Activated CD8-positive, alpha-beta memory T cell treated with anti-CD3 and anti-CD28 coated beads, Interleukin-2, amount 50 U/mL, for 24 hours (primary cell): ENCODE measurements around the gene RRP12.
"Not testable (repeated sequence)": the region's sequence is repeated elsewhere in the genome, so short reads cannot be mapped to it uniquely, and the experiment has no call there.

Experiments
- DNase-seq: peaks from one replicate; pipeline ENCODE4 v3.0.0-alpha.2; 2020; ENCODE audit errors: extremely low read depth

Gene RRP12

DNA sequence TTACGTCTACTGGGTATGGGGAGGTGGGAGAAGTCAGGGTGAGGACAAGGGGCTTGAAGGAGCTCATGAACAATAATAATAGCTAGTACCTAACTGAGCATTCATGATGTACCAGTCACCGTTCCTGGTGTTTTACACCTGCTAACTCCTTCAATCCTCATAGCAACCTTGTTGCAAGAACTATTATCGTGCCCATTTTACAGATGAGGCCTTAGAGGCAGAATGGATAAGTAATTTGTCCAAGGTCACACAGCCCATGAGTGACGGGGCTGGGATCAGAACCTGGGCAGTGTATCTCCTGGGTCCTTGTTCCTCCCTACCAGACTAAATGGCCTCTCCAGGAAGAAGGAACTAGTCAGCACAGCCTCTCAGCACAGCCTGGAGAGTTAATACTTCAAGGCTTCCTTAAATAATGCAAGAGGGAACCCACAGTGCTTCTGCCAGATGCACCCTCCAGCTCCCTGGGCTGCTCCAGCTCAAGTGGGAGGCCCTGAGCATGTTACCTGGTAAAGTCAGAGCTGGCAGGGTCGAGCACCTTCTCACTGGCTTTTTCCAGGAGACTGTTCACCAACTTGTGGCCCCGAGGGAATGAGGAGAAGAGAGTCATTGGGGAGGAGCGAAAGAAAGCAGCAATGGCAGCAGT, 28.8 kb downstream of the RRP12 start:
- no peak for DNase-seq

DNA sequence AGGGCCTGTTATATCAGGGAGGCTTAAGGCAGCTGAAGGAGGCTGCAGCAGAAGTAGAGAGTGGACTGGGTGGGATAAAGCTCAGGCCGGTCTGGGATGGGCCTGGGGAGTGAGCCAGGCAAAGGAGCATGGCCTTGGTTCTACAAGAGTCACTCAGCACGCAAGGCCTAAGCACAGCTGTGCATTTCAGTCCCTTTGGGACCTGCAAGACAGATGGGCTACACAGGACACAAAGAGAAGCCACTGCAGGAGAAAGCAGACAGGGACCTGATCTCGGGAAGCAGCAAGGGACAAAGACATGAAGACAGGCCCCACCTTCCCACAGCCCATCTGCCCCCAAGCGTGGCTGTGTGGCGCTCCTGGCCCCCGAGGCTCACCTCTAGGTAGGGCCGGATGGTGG, 29.4 kb downstream of the RRP12 start:
- no peak for DNase-seq

DNA sequence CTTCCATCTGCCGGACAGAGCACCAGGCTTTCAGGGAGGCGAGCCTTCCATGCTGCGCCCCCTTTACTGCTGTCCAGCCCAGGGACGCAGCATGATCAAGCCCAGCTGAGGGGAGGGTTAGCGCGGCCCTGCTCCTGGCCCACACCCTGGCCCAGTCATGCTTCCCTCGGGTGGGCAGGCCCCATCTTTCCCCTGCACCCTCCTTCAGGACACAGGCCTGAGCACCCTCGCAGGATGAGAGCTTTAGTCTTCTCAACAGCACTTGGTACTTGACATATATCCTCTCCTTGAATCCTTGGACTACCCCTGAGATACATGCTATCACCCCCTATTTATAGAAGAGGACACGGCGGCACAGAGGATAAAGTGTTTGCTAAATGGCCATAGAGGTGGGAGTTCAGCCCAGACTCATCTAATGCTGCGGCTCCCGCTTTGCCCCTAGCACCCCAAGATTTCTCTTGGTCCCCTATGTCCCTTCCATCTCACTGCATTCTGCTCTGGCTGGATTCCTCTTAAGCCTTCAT, 34.0 kb downstream of the RRP12 start:
- no peak for DNase-seq

DNA sequence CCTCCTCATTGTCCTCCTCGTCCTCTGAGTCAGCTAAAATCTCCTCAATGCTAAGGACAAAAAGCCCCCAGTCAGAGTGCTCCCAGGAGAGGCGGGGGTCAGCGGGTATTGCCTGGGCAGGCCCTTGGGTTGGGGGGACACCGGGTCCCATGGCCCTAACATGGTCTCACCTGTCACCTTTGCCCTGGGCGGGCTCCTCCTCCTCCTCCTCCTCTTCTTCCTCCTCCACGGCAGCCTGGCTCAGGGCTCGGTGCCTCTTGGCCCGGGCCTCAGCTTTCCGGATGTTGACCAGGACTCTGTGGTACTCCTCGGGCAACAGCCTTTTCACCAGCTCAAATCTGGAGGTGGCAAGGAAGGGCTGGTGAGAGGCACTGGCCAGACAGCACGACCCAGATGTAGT, 34.6 kb downstream of the RRP12 start:
- no peak for DNase-seq

DNA sequence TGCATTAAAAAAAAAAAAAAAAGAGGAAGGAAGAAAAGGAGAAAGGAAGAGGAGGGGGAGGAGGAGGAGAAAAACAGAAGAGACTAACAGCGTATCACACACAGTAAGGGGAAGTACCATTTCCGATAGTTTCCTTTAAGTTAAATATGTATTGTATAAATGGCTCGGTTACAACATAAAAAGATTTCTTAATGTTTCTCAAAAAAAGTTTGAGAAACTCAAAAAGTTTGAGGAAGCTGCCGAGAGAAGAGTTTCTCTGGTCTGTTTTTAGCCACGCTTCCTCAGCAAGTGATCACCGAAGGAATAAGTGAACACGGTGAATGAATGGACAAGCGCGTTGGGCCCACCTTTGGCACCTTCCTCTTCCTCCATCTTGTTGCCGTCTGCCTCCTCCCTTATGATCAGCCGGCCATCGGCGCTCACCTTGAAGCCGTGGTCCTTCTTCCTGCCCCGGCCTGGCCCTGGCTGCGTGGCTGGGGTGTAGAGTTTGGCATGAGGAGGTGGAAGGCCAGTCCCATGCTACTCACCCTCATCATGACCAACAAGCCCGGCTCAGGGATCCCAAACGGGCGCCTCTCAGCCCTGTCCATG, 35.3 kb downstream of the RRP12 start:
- no peak for DNase-seq

DNA sequence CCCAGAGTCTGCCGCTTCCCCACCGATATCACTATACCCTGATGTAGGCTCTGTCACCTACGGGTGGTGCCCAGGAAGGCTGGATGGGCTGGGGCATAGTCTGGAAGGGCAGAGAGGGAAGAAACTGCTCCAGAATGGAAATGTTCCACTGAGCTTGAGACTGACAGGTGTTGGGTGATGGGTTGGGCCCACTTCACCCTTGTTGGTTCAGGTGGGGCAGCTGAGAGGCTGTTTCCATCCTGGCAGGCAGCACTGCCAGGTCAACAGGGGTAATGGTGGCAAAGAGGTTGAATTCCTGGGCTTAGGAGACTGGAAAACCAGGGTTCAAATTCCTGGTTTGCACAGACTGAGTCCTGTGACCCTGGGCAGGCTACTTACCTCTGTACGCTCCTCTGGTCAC, 38.1 kb downstream of the RRP12 start:
- no peak for DNase-seq

DNA sequence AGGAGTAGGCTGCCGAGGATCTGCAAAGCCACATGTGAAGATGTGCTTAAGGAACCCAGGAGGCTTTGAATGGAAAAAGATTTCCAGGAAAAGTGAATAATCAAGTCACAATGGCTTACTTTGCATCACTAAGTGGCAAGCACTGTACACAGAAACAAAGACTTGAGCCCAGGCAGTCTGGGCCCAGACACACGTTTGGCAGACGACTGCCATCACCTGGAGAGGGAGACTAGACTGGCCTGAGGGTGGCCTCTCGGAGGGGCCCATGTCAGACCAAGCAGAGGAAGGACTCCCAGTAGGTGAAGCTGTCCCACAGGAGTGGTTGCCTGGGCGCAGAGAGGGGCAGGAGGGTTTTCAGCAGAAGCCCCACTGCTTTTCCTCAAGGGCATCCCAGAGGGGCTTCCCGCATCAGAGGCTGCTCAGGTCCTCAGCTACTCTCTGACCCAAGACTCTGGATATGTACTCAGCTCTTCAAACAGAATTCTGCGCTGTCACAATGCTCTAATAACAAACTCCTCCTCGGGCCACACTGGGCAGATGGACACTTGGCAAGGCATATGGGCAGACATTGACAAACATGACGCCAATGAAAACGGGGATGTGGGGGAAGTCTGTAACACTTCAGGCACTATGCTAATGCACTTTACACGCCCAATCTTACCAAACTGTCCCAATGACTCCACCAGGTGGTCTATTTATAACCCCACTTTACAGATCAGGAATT, 38.7 kb downstream of the RRP12 start:
- no peak for DNase-seq

DNA sequence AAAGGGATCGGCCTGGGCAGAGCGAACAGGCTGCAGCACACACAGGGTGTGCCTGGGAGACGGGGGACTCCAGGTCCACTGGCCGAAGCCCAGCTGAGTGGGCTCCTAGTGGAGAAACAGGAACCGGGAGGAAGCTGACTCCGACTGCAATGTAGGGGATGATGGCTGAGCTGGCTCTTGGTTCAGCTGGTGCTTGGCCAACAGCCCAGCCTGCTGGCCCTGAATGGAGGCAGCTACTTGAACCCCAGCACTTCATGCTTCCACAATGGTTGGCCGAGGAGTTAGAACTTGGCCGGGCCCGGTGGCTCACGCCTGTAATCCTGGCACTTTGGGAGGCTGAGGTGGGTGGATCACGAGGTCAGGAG, 39.6 kb downstream of the RRP12 start:
- no peak for DNase-seq

DNA sequence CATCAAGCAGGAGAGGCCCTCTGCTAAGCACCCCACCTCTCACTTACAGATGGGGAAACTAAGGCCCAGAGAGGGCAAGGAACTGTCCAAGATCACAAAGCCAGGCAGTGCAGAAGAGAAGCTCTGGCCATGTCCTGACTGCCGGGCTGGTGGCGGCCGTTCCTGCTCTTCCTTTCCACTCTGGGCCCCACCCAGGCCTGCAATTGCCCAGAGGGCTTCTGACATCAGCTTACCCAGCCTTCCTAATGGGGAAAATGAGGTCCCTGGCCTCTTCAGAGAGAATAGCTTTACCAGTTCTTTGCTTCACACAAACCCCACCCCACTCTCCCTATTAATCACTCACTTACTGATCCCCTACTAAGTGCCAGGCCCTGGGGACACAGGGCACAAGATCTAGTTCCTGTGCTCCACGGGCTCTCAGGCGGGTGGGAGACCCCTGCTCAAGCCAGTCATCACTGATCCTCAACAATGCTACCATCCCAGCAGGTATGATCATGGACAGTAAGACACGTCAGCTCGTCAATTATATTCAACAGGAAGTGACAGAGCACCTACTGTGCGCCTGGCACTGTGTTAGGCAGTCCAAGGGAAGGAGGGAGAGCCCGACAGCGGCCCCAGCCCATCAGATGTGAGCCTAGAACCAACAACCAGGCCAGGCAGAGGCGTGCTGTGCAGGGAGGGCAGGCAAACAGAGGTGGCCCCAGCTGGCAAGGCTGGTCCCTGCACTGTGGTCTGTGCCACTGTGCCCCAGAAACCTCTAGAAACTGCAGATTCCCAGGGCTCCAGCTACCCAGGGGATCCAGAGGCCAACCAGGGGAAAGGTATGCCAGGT, 40.2 kb downstream of the RRP12 start:
- DNase-seq: no peak

DNA sequence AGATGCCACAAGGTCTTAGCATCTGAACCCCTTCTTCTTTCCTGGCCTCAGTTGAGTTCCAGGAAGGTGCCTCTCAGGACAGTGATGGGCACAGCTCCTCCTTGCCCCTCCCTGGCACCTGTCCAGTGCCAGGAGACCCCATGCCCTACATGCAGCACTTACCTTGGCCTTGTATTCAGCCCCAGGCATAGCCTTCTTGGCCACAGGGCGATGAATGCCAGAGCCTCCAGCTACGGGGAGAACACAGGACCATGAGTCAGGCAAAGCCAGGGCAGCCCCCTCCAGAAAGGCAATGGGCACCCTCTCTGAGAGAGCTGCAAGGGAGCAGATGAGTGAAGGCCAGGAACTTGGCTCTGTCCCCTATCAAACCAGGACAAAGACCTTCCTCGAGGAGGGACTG, 42.4 kb downstream of the RRP12 start:
- DNase-seq: no peak

DNA sequence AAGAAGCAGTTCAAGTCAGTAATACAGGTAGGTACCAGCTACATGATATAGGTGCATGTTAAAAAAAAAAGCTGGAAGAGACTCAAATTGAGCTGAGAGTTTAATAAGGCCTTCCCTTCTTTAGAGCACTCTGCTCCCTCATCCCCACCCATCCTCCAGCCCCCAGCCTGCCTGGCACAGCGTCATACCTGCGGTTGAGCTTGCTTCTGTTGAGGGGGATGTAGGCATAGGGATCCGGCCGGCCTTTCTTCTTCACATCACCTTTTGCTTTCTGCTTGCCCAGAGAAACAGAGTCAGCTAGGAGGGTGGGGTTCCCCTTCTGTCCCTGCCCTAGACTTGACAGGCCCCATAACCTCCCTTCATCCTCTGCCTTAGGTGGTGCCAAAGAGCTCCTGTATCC, 42.8 kb downstream of the RRP12 start:
- no peak for DNase-seq

DNA sequence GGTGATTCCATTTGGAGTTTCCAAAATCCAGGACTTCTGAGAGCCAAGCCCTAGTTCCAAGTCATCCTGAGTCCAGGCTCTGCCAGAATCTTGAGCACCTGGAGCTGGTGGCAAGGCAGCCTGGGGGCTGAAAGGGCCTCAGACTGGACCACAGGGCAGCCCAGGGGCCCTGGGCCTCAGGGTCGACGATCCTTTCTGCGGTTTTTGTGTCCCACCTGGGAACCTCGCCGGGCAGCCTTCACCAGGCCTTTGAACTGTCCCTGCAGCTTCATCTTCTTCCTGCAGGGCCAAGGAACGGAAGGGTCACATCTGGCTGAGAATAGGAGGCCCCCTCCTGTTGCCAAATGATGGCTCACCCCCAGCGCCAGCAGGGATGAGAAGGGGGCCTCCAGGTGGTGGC, 44.2 kb downstream of the RRP12 start:
- no peak for DNase-seq

DNA sequence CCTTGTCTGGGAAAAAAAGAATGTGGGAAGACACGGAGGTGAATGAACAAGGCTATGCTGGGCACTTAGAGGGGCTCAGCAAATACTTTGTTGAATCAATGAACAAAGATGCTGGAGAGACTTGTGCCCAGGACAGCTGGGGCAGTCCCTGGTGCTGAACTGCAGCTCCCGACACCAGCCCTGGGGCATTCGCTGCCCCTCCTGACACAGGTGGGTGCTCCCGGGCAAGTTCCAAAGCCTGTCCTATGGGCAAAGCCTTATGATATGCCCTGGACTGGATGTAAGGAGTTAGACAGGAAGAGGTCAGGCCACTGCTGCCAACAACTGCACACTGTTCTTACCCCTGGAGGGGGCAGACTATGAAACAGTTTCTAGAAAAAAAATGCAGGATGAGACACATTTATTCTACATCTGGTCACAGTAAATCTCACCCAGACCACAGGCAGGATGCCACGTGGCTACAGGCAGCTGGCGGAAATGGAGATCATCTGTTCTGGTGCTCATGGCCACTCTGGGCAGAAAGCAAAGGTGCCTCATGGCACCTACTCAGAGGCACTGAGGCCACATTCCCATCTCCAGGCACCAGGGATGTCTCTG, 44.7 kb downstream of the RRP12 start:
- no peak for DNase-seq

DNA sequence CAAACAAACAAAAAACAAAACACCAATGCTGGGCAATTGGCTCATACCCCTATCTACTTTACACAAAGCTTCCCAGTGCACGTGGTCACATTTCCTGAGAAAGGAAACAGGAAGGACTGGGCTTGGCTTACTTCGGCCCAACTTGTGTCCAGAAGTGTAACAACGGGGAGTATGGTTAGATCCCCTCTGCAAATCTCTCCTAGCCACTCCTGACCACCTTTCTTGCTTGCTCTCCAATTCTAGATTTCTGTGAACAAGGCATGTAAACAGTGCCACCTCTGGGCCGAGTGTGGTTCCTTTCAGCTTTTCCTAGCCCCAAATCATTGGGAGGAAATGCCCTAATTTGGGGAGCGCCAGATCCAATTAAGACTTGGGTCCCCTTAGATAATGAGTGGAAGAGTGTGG, 45.6 kb downstream of the RRP12 start:
- DNase-seq: no peak

DNA sequence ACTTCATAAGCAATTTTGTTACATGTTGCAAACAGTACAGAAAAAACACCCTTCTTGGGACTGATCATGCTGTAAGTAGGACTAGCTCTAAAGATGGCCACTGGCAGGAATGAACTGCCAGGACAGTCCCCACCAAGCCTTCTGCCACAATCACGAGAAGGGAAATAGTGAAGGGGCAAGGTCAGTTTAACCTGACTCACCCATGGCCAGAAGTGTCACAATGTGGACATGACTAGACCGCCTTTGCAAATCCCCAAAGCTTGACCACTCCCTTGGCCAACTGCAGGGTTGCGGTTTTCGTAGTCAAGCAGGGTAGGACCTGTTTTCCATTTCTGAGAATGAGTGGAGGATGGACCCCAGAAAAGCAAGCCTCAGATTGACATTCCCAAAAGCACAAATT, 47.2 kb downstream of the RRP12 start:
- DNase-seq: no peak

DNA sequence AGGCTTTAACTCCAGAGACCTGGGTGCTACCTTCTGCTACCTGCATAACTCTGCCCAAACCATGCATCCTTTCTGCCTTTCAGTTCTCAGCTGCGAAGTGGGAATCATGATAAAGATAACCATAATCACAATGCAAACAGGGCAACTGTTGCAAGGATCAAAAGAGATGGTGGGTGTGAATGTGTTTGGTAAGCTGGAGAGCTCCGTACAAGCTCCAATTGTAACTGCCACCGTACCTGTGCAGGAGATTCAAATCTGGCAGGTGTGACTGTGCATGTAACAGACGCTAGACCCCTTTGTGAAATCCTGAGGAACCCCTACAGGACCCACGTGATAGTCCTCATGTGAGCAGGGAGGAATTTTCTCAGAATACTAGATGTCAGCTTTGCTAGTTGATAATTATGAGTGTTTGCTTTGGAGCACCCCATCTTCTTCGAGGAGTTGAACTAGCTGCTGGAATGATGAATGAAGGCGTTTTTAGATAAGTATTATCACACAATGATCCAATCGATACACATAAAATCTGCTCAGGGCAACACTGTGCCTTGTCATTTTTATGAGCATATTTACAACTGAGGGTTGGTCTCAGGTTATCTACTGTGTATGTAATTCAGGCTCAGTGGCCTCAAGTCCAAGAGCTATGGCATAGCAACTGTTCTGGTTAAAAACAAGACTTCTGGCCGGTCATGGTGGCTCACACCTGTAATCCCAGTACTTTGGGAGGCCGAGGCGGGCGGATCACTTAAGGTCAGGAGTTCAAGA, 51.2 kb downstream of the RRP12 start:
- DNase-seq: no peak

DNA sequence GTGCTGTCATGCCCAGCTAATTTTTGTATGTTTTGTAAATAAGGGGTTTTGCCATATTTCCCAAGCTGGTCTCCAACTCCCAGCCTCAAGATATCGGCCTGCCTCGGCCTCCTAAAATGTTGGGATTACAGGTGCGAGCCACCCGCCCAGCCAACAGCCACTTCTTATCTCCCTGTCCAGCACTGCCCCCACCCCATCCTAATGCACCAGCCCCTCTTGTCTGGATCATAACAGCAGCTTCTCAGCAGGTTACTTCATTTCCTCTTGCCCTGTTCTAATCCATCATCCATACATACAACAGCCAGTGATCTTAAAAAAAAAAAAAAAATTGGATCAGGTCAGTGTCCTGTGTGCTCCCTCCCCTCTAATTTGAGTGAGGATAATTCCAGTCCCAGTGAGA, 53.8 kb downstream of the RRP12 start:
- DNase-seq: no peak

DNA sequence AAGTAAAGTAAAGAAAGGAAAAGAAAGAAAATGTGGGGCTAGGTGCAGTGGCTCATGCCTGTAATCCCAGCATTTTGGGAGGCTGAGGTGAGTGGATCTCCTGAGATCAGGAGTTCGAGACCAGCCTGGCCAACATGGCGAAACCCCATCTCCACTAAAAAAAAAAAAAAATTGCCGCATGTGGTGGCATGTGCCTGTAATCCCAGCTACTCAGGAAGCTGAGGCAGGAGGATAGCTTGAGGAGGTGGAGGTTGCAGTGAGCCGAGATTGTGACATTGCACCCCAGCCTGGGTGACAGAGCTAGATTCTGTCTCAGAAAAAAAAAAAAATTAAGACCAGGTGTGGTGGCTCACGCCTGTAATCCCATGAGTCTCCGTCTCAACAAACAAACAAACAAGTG, 57.5 kb downstream of the RRP12 start:
- DNase-seq: not testable (repeated sequence)

DNA sequence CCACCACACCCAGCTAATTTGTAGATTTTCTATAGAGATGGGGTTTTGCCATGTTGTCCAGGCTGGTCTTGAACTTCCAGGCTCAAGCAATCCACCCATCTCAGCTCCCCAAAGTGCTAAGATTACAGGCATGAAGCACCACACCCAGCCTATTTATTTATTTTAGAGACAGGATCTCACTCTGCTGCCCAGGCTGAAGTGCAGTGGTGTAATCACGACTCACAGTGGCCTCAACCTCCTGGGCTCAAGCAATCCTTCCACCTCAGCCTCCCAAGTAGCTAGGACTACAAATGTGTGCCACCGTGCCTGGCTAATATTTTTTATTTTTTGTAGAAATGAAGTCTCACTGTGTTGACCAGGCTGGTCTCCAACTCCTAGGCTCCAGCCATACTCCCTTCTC, 59.7 kb downstream of the RRP12 start:
- DNase-seq: no peak

DNA sequence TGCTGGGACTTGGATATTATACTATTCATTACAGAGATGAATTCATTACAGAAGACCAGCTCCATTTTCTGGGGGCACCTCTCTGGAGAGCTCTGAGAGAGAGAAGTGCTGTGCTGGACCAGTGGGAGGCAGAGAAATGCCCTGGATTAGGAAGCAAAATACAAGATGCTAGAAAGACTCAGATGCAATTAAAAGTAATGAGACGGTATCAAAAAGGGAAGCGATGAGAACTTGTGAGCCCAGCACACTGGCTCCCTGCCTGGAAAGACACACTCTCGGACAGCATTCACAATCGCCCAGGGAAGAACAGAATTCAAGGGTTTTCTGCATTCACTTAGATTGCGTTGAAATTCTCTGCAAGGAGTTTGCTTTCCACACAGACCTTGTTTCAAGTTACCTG, 63.1 kb downstream of the RRP12 start:
- no peak for DNase-seq
